ENCODE measurements around the gene PRR7. TPM values are rescaled to one million over a fixed set of nuclear protein-coding genes. Genes with fewer than 3 reads are reported as not detected.
A peak's percentile ranks its signal among the peaks of the same experiment; 100 is the strongest.

Gene PRR7
- total and polyA plus RNA-seq, 2 of the 13 experiments (the other 11 are each of a cell fraction or from before 2014, with no cell fraction given) = 4.8 to 5.0 TPM

DNA sequence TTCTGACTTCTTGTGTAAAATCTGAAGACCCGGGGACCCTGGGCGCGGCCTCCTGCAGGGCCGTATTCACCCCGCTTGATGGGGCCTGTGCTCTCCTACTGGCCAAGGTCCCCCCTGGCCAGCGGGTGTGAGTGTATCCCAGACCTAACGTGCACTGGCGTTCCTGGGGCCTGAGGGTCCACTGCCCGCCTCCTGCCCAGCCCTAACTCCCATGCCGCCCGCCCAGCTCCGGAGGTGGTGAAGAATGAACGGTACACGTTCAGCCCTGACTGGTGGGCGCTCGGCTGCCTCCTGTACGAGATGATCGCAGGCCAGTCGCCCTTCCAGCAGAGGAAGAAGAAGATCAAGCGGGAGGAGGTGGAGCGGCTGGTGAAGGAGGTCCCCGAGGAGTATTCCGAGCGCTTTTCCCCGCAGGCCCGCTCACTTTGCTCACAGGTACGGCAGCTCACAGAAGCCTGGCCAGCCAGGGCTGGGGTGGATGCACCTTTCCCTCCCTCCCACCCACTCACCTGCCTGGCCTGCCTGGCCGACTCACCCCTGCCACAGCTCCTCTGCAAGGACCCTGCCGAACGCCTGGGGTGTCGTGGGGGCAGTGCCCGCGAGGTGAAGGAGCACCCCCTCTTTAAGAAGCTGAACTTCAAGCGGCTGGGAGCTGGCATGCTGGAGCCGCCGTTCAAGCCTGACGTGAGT is 10.6 kb upstream of the PRR7 start (continued):
- TF ChIP-seq, protein P1, sequence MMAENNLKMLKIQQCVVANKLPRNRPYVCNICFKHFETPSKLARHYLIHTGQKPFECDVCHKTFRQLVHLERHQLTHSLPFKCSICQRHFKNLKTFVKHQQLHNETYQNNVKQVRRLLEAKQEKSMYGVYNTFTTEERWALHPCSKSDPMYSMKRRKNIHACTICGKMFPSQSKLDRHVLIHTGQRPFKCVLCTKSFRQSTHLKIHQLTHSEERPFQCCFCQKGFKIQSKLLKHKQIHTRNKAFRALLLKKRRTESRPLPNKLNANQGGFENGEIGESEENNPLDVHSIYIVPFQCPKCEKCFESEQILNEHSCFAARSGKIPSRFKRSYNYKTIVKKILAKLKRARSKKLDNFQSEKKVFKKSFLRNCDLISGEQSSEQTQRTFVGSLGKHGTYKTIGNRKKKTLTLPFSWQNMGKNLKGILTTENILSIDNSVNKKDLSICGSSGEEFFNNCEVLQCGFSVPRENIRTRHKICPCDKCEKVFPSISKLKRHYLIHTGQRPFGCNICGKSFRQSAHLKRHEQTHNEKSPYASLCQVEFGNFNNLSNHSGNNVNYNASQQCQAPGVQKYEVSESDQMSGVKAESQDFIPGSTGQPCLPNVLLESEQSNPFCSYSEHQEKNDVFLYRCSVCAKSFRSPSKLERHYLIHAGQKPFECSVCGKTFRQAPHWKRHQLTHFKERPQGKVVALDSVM (CRISPR knock-in tag; IDR thresholded peaks at IDR 0.05) = no peak
- TF ChIP-seq ZSCAN9 (CRISPR knock-in tag; IDR thresholded peaks at IDR 0.05; ENCODE audit: borderline replicate concordance) = no peak

- Histone ChIP-seq H3K79me2 (ENCODE audit: insufficient read depth, low read length) (no peaks in the 10 kb centered on the region), H3K9me3 (ENCODE audit: low read length) (no peaks in the 10 kb centered on the region), H3K4me1 (ENCODE audit: insufficient read depth, low read length) (peaks cover 35% of the 10 kb centered on the region), H3K27me3 (ENCODE audit: control insufficient read depth in 1 of 2, insufficient read depth in 2 of 2, low read length in 2 of 2) (no peaks in the 10 kb centered on the region), H3K4me3 (replicated peaks in 1 of 3; ENCODE audit: insufficient read depth in 1 of 3, low read depth in 2 of 3, low read length in 3 of 3) (no peak overlapping the region), H4K20me1 (ENCODE audit: insufficient read depth, low read length) (no peaks in the 10 kb centered on the region), H3K9ac (ENCODE audit: insufficient read depth, low read depth, low read length) (no peak overlapping the region), H2AFZ (ENCODE audit: low read length) (no peak overlapping the region), H3K4me2 (ENCODE audit: low read depth, low read length) (no peak overlapping the region), H3K27ac (ENCODE audit: extremely low read length, insufficient read depth, low read length) (no peak overlapping the region), H3K36me3 (replicated peaks in 1 of 2; ENCODE audit: control insufficient read depth in 1 of 2, insufficient read depth in 2 of 2, low read length in 2 of 2) (peaks cover 16 to 28% of the 10 kb centered on the region in 2 experiments; a peak in 4 of 5 replicates)
- intact Hi-C loops (cut with micrococcal nuclease; ENCODE audit: unreplicated experiment) (no loop called here), in situ Hi-C loops (cut with HindIII; ENCODE audit: extremely low pct_ligation_motif_present, low pct_unique_long_range_greater_than_20kb) (no loop called here)
- CTCF ChIA-PET (ENCODE audit: low intra/inter-chr PET ratio, low total read pairs) = no interaction called here
- WGBS (ENCODE audit: low lambda C conversion rate) = 68% methylated on average over 3 of the region's 4 CpGs
- no peak for TF ChIP-seq ZNF10 (CRISPR knock-in tag; IDR thresholded peaks at IDR 0.05; ENCODE audit: borderline replicate concordance, low read depth)
- TF ChIP-seq SNAI1 (CRISPR knock-in tag; IDR thresholded peaks at IDR 0.05; ENCODE audit: borderline replicate concordance) = no peak
- TF ChIP-seq ZNF354B (CRISPR knock-in tag; IDR thresholded peaks at IDR 0.05) = no peak
- no peak for TF ChIP-seq ZNF224 (CRISPR knock-in tag; IDR thresholded peaks at IDR 0.05)
- no peak for TF ChIP-seq BRCA1 (CRISPR knock-in tag; IDR thresholded peaks at IDR 0.05)
- TF ChIP-seq NFYC (CRISPR knock-in tag; IDR thresholded peaks at IDR 0.05) = peak; percentile 61
- TF ChIP-seq, protein P2, sequence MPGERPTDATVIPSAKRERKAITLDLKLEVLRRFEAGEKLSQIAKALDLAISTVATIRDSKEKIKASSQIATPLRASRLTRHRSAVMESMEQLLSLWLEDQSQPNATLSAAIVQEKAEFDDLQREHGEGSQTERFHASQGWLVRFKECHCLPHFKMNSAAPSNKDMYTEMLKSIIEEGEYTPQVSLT (CRISPR knock-in tag; IDR thresholded peaks at IDR 0.05; ENCODE audit: borderline replicate concordance, low read depth) = no peak
- no peak for TF ChIP-seq MAF1 (CRISPR knock-in tag; IDR thresholded peaks at IDR 0.05; ENCODE audit: borderline replicate concordance)
- no peak for TF ChIP-seq FOXA1 (IDR thresholded peaks at IDR 0.05)
- TF ChIP-seq FOXA1 (CRISPR knock-in tag; IDR thresholded peaks at IDR 0.05) = peak; percentile 14; the same call in 1 of the 2 replicates
- no peak for TF ChIP-seq ERF (CRISPR knock-in tag; IDR thresholded peaks at IDR 0.05)
- TF ChIP-seq MAFG (CRISPR knock-in tag; IDR thresholded peaks at IDR 0.05) = no peak
- peak; percentile 35; the same call in 1 of the 2 replicates for TF ChIP-seq USF2 (IDR thresholded peaks at IDR 0.05; ENCODE audit: low read depth, low read length)
- TF ChIP-seq USF2 (CRISPR knock-in tag; IDR thresholded peaks at IDR 0.05; ENCODE audit: borderline replicate concordance) = no peak
- TF ChIP-seq SP1 (IDR thresholded peaks at IDR 0.05) = no peak
- TF ChIP-seq SP1 (CRISPR knock-in tag; IDR thresholded peaks at IDR 0.05) = no peak
- peak; percentile 61 for TF ChIP-seq NFYB (CRISPR knock-in tag; IDR thresholded peaks at IDR 0.05)
- FAIRE-seq (no peak), DNase-seq (ENCODE audit: low spot score) (no peak), ATAC-seq (no peak)
- POLR2A ChIA-PET = interaction anchor here (1.1 to 2.6 kb wide), 3 partner anchors 10 to 17 kb away, joined by 3 to 7 read pairs (median 6); partner anchors contain the start of gene GRK6
- BruUV-seq (replicated peaks) = TSS peak; percentile 27
Observed at GRCh38 chr5:177437623-177438022, 9.0 kb upstream of the PRR7 start.

Measured in HepG2 (cell line).